ENCODE data around the gene MVB12A. TPM values are rescaled to one million over a fixed set of nuclear protein-coding genes. Genes with fewer than 3 reads are reported as not detected.

Gene MVB12A
- total and polyA plus RNA-seq, 9 of the 15 experiments (the other 6 are each of a cell fraction or from before 2014, with no cell fraction given) = 1.2 to 46.2 (median 22.4) TPM

- TF ChIP-seq L3MBTL2 (IDR thresholded peaks at IDR 0.05) (peak; percentile 32; the same call in 1 of the 2 replicates), SP1 (CRISPR knock-in tag; IDR thresholded peaks at IDR 0.05) (no peak), POLR2G (IDR thresholded peaks at IDR 0.05; ENCODE audit: low read depth, low read length) (peak; percentile 20; the same call in 1 of the 2 replicates), RNF219 (CRISPR knock-in tag; IDR thresholded peaks at IDR 0.05) (no peak), NCOA4 (IDR thresholded peaks at IDR 0.05; ENCODE audit: partially characterized antibody) (no peak), HNRNPK (IDR thresholded peaks at IDR 0.05; ENCODE audit: low read depth, low read length, poor library complexity, severe bottlenecking) (no peak), ZFP30 (CRISPR knock-in tag; IDR thresholded peaks at IDR 0.05; ENCODE audit: borderline replicate concordance) (no peak), MECOM (CRISPR knock-in tag; IDR thresholded peaks at IDR 0.05) (no peak), FOXA3 (CRISPR knock-in tag; conservative IDR thresholded peaks at IDR 0.05 in 1 of 2, IDR thresholded peaks at IDR 0.05 in 1 of 2) (0 out of 4 replicates have a peak, but pooled peaks of 1 of the 2 experiments have one; percentile 35), ZBTB7A (IDR thresholded peaks at IDR 0.05; ENCODE audit: borderline replicate concordance, control insufficient read depth, low read depth, low read length) (peak; percentile 55), MYC (IDR thresholded peaks at IDR 0.05; ENCODE audit: low read depth, low read length) (0 out of 2 replicates have a peak, but pooled peaks have one; percentile 30), MYC (CRISPR knock-in tag; IDR thresholded peaks at IDR 0.05; ENCODE audit: borderline replicate concordance, low read depth) (0 out of 2 replicates have a peak, but pooled peaks have one; percentile 34), RAD21 (CRISPR knock-in tag; conservative IDR thresholded peaks at IDR 0.05 in 1 of 2, IDR thresholded peaks at IDR 0.05 in 1 of 2) (peak in 1 of 2 experiments; percentile 43; a peak in 2 of 4 replicates), NFIC (IDR thresholded peaks at IDR 0.05) (no peak), E2F6 (IDR thresholded peaks at IDR 0.05; ENCODE audit: borderline replicate concordance in 1 of 2, extremely low read depth in 1 of 2, insufficient read depth in 1 of 2, insufficient read length in 1 of 2, low read depth in 1 of 2, low read length in 1 of 2, poor library complexity in 1 of 2, severe bottlenecking in 1 of 2) (peak; percentile 38 to 59), HIVEP1 (CRISPR knock-in tag; IDR thresholded peaks at IDR 0.05) (no peak), TEAD4 (IDR thresholded peaks at IDR 0.05; ENCODE audit: low read length) (no peak), TEAD4 (CRISPR knock-in tag; IDR thresholded peaks at IDR 0.05; ENCODE audit: borderline replicate concordance) (no peak), PTBP1 (IDR thresholded peaks at IDR 0.05; ENCODE audit: low read depth, low read length) (no peak), HDGF (IDR thresholded peaks at IDR 0.05) (no peak), SNIP1 (IDR thresholded peaks at IDR 0.05; ENCODE audit: low read depth) (no peak), PHF8 (IDR thresholded peaks at IDR 0.05; ENCODE audit: borderline replicate concordance, low read length) (peak; percentile 0; the same call in 1 of the 2 replicates)
Measured at GRCh38 chr19:17420475-17420924, 653 bp downstream of the MVB12A start (continued).
